NCI-H2171 (cell line): Measurements from ENCODE around the gene PXDC1.

Source experiments
- DNase-seq: peaks from one replicate; lab custom pipeline; 2025; lab: John Stamatoyannopoulos, UW

PXDC1 gene, protein sequence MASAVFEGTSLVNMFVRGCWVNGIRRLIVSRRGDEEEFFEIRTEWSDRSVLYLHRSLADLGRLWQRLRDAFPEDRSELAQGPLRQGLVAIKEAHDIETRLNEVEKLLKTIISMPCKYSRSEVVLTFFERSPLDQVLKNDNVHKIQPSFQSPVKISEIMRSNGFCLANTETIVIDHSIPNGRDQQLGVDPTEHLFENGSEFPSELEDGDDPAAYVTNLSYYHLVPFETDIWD

DNA sequence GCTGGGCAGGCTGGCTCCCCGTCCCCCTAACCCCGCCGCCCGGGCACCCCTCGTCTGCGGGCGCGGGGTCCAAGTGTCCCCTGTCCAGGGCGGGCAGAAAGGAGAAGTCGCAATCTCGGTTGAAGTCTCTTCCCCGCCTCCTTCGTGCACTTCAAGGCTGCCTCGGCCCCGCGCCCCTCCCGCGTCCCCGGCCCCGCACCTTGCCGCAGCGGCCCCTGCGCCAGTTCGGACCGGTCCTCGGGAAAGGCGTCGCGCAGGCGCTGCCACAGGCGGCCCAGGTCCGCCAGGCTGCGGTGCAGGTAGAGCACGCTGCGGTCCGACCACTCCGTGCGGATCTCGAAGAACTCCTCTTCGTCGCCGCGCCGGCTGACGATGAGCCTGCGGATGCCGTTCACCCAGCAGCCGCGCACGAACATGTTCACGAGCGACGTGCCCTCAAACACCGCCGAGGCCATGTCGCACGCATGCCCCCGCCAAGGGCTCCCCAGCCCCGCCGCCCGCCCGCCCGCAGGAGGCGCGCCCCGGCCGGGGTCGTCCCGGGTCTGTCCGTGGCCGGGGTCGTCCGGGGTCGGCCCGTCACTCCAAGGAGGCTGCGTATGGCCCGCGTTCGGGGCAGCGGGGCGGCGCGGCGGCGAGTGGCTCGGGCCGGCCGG is at the start of gene PXDC1:
PXDC1 (minus strand) TSS at position 637 of the 653 bp plus-strand sequence; CDS start at position 455, 182 bp downstream.
- no peak for DNase-seq

DNA sequence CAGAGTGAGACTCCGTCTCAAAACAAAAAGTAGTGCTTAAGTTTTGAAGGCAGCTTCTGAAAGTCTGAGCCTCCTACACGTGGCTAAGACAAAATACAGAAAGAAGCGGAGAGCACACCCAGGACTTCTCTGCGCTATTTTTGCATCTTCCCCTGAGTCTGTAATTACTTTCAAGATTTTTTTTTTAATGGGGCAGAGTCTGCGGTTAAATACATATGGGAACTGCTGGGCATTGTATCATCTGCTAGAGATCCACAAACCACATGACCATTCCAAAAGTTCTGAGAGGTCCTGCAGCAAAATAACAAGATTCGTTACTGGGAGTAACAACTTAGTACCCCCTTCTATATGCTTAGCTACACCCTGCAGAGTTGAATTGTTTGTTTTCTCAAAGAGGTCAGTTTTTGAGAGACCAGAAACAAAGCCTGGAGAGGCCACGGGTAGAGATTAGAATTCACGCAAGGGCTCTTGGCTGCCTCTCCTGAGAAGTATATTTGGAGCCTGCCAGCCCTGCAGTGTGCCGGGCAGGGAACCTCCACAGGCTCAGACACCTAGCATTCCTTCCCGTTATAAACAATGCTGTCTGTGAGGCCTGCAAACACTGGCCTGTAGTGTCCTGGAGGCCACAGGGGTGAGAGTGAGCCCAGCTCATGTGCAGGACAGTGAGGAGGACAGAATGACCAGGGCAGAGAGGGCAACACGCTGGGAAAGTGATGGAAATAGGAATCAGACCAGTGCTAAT is 49.5 kb upstream of the PXDC1 start:
- DNase-seq: no peak

DNA sequence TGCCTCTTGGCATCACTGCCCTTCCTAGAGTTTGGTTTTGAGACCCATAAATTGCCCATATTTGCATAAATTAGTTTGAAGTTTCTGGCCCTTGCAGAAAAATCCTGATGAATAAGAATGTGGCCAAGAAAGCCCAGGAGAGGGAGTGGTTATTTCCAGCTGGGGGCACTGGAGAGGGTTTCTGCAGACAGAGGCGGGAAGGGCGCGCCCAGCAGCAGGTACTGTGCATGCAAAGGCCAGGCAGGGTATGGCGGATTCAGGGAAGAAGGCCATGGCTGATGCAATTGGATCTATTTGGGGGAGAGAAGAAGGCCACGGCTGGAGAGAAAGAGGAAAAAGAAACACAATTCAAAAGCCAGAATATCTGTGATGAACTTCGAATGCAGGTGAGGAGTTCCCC is 48.2 kb upstream of the PXDC1 start:
- DNase-seq: no peak

DNA sequence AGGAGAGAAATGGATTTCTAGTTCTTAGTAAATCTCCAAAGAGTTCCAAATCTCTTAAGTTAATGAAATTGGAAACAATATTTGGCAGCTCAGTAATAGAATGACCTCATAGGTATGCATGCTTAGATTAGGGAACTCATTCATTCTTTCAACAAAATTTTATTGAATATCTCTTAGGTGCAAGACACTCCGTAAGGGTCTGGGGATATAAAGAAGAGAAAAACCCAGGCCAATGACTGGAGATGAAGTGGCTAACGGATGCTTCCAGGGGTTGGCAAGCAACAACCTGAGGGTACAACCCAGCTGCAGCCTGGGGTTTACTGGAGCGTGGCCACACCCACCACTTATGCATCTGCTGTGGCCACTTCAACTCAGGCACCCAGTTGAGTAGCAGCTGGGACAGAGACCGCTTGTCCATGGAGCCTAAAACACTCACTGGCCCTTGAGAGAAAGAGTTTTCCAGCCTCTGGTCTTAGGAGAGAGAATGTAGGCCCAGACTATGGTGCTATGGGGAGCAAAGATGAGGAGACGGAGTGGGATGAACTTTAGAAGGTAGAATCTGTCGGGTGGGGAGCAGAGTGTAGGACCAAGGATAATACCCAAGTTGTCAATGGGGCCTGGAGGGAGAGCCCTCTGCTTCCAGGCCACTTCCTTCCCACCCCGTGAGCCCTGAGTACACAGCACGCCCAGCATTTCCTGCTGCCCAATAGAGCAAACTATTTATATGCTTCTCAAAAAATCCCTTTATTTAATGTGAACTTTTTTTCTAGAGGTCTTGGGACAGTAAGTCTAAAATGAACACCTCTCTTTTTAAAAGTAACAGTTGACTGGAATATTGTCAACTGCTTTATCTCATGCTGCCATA is 46.8 kb upstream of the PXDC1 start:
- no peak for DNase-seq

DNA sequence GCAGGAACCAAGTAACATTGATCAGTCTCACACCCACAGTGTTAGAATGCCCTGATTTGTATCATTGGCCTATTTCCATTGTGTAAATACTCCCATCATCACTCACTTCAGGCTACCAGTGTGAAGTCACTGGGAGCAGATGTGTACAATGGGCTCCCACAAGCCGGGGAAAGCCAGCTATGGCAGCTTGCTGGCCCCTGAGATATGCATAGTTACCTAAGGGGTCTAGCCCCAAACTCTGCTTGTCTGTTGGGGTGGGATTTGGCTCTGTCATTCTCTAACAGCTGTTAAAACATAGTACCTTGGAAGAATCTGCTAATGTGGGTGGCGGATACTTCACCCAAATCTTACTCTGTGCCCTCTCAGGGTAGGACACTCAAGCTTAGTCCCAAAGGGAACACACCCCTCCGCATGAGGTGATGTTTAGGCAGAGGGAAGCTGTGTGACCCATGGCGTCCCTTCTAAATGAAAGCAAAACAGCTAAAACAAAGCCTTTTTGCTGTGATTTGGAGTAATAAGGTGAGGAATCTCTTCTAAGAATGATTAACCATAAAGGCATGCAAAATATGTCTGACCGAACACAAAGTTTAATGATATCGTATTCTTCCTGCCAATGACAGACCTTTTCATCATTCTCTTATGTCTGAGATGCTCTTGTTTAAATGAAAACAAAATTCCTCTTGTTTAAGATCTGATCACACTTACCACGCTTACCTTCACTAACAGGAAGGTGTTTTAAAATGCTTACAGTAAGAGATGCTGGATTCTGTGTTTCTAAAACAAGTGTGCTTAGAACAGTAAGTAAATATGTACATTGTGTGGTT is 45.9 kb upstream of the PXDC1 start:
- DNase-seq: no peak

DNA sequence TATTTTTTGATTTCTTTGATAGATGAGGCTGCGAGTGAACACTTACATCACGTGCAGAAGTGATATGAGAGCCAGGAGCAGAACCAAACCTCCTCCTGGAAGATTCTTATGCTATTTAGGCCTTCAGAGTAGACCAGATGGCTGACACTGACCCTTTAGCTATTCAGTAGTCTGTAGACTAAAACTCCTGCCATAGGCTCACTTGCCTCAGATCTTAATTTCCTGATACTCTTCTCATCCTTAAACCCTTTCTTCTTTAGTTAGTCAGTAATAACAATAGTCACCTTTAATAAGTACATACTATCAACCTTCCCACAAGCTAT is 45.2 kb upstream of the PXDC1 start:
- DNase-seq: no peak

DNA sequence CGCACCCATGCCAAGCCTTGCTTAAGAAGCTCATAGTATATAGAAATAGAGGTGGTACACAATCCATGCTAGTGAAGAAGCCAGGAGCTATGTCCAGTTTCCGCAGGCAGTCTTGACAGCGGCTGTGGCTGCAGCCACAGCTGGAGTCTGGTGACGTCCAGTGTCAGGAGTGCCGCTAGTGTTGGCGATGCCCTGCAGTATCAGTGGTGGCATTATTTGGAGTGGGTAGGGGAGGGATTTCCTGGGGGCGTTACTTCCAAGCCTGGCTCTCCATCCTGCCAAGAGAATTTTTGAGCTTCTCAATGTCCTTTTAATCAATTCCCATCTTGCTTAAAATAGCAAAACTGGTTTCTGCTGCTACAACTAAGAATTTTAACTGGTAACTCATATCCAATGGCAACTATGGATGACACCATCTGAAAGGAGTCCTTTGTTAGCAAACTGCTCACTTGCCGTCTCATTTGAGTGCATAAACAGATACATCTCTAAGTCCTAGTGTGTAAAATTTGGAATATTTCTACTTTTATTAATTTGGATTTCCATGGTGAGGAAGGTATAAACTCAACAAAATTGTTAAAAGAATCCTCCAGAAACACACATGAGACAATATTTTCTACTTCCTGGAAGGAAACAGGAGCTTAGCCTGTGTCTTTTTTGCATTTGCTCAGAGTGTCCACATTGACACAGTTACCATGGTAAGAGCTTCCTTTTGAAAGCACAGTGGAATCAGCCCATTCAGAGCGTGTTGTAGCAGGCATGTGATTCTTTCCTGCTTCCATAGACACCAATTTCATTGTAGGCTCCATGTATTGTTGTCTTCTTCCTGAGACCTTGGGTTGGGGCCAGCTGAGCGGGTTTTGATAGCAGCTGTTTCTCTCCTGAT is 44.6 kb upstream of the PXDC1 start:
- DNase-seq: no peak

DNA sequence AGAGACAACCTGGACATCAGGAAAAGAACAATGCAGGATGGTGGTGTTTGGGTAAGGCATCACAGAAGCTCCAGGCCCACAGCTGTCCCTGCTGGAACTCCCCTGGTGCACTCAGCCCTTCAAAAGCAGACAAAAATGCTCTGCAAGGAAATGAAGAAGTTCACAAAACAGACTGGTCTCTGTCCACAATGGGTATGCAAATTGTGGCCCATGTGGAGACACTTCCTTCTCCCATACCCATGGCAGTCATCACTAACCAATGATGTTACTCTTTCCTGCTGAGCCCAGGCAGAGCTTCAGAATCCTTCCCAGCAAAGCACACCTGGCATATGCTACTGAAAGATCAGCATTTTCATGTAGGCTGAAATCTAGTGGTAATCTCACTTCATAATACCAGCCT is 42.6 kb upstream of the PXDC1 start:
- no peak for DNase-seq

DNA sequence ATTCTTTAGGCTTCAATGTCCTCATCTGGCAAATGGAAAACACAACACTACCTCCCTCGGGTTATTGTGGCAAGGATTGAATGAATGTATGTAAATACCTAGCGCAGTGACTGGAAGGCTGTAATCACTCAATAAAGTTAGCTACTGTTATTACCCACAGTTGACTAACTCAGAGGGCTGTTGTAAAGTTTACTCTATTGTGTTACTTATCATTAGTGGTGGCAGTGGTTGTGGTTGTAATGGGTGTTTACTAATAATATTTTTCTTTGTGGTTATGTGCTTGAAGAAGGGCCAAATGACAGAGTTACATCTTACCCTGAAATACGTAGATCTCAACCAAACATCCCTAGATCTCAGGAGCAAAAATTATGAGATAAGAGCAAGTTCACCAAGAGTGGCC is 42.0 kb upstream of the PXDC1 start:
- no peak for DNase-seq

DNA sequence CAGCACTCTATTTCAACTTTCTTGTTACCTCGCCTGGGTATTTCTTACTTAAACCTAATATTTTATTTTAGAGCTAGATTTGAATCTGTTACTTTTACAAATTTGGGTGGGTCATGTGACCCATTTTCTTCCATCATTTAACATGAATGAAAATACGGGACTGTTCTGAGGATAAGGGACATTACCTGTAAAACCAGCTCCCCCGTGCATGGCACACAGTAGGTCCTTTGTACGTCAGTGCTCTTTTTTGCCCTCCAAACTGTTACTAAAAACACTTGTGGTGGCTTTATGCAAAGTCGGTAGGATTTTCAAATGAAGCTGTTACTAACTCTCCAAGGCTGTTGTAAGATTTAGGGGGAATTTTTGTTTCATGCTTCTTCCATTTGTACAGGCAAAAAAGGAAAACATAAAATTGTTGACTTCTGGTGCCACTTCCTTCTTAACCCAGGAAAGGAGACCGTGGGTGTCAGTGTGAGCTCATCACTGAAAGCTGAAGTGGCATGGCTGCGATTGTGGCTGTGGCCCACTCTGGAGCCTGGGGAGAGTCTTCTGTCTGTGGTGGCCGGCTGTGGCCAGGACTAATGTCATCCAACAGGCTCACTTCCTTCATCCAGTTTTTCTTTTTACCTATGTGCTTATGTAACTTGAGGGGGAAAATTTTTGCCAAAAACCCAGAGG is 40.2 kb upstream of the PXDC1 start:
- no peak for DNase-seq

DNA sequence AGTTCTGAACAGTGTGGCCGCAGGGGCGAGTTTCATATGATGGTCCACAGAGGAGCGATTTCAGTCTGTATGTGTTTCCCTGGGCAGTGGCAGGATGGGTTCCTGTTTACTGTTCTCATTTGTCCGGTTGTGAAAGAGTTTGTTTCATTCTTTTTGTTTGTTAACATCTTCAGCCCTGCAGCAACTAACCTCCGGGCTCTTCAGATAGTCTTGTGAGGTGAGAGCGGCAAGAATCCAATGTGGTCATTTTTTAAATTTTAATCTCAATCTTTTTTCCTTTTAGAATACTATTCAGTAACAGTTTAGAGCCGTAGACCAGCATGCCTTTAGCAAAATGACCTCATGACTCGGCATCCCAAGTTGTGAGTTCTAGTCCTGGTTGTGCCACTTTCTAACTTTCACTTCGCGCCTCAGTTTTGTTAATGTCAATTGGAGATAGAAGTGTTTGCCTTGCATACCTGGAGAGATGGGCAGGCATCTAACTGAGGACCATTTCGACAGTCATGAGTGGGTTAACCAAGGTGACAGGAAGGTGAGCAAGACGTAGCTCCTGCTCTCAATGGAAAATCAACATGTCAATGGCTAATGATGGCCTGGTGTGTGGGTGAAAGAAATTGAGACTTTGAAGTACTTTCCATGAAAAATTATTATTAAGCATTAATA is 38.5 kb upstream of the PXDC1 start:
- DNase-seq: no peak

DNA sequence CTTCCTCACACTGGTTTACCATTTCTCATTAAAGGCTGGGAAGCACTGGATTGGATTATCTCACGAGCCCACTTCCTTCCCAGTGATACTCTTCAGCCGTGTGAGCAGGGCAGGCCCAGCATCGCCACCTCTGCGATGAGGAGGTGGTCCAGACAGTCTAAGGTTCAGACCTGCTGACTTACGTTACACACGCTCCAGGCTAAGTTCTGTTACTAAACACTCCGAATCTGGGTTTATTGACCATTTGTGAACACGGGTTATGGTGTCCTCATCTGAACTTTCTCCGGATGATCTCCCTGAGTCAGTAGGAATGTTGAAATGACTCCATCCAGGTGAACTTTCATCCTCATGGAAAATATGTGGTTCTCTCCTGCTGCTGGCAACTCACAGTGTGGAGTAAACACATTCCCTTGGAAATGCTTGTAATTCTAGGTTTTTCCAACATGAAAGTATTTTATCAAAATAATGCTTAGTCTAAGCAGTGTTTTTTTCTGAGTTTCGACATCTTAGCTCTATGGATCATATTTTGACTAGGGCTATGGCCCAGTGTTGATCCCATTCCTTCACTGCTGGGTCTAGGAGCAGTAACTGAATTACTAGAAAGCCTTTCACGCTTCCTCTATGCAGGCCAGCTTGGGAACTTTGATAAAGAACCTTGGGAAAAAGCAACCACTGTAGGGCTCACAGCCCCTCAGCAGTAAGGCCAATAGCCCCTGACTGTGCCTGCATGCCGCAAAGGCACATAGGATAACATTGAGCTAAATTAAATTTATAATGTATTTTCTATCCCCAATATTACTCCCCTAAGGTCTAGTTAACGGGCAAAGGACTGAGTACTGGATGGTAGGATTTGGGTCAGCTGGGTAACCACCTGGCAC is 37.7 kb upstream of the PXDC1 start:
- DNase-seq: no peak

DNA sequence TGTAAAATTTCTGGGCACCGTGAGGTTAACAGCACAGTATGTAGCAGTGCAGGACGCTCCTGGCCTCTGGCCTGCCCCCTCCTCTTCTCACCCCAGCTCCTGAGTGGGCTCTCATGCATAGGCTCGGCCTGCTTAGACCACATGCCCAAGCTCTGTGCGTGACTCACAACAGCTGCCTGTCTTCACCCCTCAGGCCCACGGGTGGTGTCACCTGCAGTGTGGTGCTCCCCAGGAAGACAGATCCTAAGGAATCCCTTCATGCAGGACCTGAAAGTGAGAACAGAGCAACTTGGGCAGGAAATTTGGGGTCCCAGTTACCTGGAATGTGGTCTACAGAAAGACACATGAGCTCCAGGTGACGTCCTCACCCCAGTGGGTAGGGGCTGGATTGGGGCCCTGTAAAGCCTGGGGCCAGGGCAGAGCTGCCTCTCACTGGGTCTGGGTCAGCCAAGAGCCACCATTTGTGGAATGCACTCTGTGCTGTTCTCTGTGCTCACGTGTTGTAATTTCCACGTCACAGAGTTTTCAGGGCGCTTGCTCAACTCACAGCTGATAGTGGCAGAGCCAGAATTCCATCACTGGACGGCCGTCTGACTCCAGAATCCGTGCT is 37.0 kb upstream of the PXDC1 start:
- no peak for DNase-seq

DNA sequence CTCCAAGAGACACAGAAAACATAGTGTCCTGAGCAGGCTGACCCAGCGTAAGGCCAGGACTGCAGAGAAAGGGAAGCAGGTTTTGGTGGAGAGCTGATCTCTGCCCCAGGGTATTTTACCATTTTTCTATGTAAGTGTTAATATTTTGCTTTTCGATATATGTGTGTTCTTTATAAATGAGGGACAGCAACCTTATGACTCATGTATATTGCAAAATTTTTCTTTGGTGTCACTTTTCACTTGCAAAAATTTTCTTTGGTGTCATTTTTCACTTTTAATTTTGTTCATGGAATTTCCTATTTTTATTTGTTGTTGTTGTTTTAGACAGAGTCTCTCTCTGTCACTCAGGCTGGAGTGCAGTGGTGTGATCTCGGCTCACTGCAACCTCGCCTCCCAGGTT is 34.6 kb upstream of the PXDC1 start:
- DNase-seq: no peak

DNA sequence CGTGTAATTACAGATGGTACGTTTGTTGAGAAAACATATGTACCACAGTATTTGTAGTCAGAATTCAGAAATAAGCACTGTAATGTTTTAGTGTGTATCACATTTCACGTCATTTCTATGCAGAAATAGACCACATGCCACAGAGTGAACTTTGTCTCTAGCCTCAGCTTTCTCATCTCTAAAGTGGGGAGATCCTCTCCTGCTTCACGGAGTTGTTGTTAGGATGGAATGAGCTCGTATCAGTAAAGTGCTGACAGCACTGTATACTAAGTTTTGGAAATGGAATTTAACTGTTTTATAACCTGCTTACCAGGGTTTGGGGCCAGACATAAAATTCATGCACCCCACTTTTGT is 34.2 kb upstream of the PXDC1 start:
- no peak for DNase-seq

DNA sequence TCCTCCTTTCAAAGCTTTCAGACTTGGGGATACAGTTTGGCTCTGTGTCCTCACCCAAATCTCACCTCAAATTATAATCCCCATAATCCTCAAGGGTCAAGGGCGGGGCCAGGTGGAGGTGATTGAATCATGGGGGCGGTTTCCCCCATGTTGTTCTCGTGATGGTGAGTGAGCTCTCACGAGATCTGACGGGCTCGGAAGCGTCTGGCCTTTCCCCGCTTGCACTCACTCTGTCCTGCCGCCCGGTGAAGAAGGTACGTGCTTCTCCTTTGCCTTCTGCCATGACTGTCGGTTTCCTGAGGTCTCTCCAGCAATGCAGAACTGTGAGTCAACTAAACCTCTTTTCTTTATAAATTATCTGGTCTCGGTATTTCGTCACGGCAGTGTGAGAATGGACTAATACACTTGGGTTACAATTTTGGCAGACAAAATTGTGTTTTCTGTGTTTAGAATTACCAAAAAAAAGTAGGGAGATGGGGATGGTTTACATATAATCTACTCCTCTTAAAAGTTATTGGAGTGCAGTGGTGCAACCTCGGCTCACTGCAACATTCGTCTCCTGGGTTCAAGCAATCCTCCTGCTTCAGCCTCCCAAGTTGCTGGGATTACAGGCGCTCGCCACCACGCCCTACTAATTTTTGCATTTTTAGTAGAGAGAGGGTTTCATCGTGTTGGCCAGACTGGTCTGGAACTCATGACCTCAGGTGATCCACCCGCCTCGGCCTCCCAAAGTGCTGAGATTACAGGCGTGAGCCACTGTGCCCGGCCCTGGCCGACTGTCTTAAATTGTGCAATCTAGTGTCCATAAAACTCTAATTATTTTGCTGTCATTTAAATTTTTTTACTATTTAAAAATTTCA is 33.6 kb upstream of the PXDC1 start:
- no peak for DNase-seq

DNA sequence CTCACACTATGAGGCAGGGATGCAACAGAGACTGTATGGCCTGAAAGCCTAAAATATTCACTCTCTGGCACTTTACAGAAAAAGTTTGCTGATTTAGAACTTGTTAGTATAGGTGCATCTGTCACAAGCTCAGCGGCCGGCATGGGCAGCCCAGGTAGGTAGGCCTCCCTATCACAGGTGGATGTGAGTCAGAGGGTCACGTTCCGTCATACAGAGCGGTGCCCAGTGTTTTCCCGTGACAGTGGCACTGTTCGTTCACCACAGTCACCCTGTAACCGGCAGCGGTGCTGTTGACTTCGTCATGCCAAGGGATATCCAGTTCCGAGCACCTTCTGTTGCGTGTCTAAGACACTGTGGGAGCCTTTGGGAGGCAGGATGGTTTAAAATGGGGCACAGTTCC is 32.9 kb upstream of the PXDC1 start:
- DNase-seq: peak; percentile 16
